Hepatocyte (in vitro differentiated cells): ENCODE results near the gene ARHGAP26.

Experiments used
- CTCF ChIP-seq: fragments of 200-600 bp; sonication (generic); IDR thresholded peaks from 2 replicates; pipeline ENCODE4 v1.5.1; 2016; ENCODE audit warnings: antibody characterized with exemption, mild to moderate bottlenecking; ENCODE audit not compliant: poor library complexity
- EZH2phosphoT487 ChIP-seq: fragments of 200-600 bp; sonication (generic); IDR thresholded peaks from one replicate; pipeline ENCODE4 v1.6.1; 2018; ENCODE audit warnings: antibody characterized with exemption, mild to moderate bottlenecking, low read depth, moderate library complexity; ENCODE audit not compliant: unreplicated experiment, severe bottlenecking

GRCh38 chr5:142801495-142801871 is 31.3 kb downstream of the ARHGAP26 start:
- TF ChIP-seq CTCF (no peak), EZH2phosphoT487 (no peak)
